Activated CD4-positive, alpha-beta T cell treated with anti-CD3 and anti-CD28 coated beads for 4 hours (primary cell): ENCODE data around the gene MMEL1.

ENCODE experiments used
- DNase-seq, 2 donors: peaks; one replicate each; pipeline ENCODE4 v3.0.0-alpha.2; 2020

Gene MMEL1

GRCh38 chr1:2642560-2643413 is 10.0 kb upstream of the MMEL1 start:
- peak; percentile 94 to 95 for DNase-seq

GRCh38 chr1:2642131-2642559 is 9.3 kb upstream of the MMEL1 start:
- DNase-seq, result no peak

GRCh38 chr1:2641381-2642130 is 8.7 kb upstream of the MMEL1 start:
- DNase-seq, result no peak

GRCh38 chr1:2640626-2641025 is 7.8 kb upstream of the MMEL1 start:
- DNase-seq, result no peak

- DNase-seq, result no peak
Observed at GRCh38 chr1:2639607-2640521, 7.0 kb upstream of the MMEL1 start.

GRCh38 chr1:2639203-2639602 is 6.4 kb upstream of the MMEL1 start:
- no peak for DNase-seq

GRCh38 chr1:2638466-2639115 is 5.8 kb upstream of the MMEL1 start:
- DNase-seq, result no peak

- DNase-seq, result no peak
Observed at GRCh38 chr1:2637442-2638145, 4.8 kb upstream of the MMEL1 start.

GRCh38 chr1:2636733-2637132 is 3.9 kb upstream of the MMEL1 start:
- DNase-seq, result no peak

- DNase-seq, result no peak
Observed at GRCh38 chr1:2635361-2636010, 2.7 kb upstream of the MMEL1 start.

- DNase-seq, result no peak
Observed at GRCh38 chr1:2633936-2634491, 1.2 kb upstream of the MMEL1 start.

- no peak for DNase-seq
Observed at GRCh38 chr1:2633366-2633935, 635 bp upstream of the MMEL1 start.

GRCh38 chr1:2632051-2632430 is 775 bp downstream of the MMEL1 start:
- no peak for DNase-seq

GRCh38 chr1:2631136-2632050 is 1.4 kb downstream of the MMEL1 start:
- no peak for DNase-seq

- DNase-seq, result no peak
Observed at GRCh38 chr1:2630498-2631135, 2.2 kb downstream of the MMEL1 start.

GRCh38 chr1:2629627-2630497 is 3.0 kb downstream of the MMEL1 start:
- DNase-seq, result no peak

- DNase-seq, result no peak
Observed at GRCh38 chr1:2628933-2629626, 3.7 kb downstream of the MMEL1 start.
